Lower lobe of right lung (tissue), 2 donors: ENCODE results near the gene CERT1. TPM values are rescaled to one million over a fixed set of nuclear protein-coding genes. Genes with fewer than 3 reads are reported as not detected.

Source experiments
- ATAC-seq, 2 donors: fragments of 200-7000 bp; cut with Tn5 transposase; one replicate each; pipeline ENCODE4 v1.9.1; 2020 to 2022; ENCODE audit warnings: mild to moderate bottlenecking in 2 of 2, moderate library complexity in 2 of 2
- DNase-seq: peaks from one replicate; pipeline ENCODE4 v3.0.0-alpha.2; 2020
- H3K27ac ChIP-seq: fragments of 200-600 bp; one replicate; pipeline ENCODE4 v1.8.0; 2022
- H3K27me3 ChIP-seq: fragments of 200-600 bp; one replicate; pipeline ENCODE4 v1.8.0; 2022; ENCODE audit warnings: low read depth
- H3K36me3 ChIP-seq: fragments of 200-600 bp; one replicate; pipeline ENCODE4 v1.8.0; 2022; ENCODE audit warnings: mild to moderate bottlenecking
- H3K4me1 ChIP-seq: fragments of 200-600 bp; one replicate; pipeline ENCODE4 v1.8.0; 2022
- H3K4me3 ChIP-seq: fragments of 200-600 bp; one replicate; pipeline ENCODE4 v1.8.0; 2022; ENCODE audit warnings: mild to moderate bottlenecking
- H3K9me3 ChIP-seq: fragments of 200-600 bp; one replicate; pipeline ENCODE4 v1.8.0; 2022
- CTCF ChIP-seq: fragments of 200-600 bp; IDR thresholded peaks from one replicate; pipeline ENCODE4 v1.8.0; 2022; ENCODE audit warnings: antibody characterized with exemption, mild to moderate bottlenecking
- intact Hi-C: fragments of 100-400 bp; cut with DNase I; formaldehyde crosslinking; loops from one replicate; pipeline ENCODE4 v1.11.0; 2022
- total RNA-seq: library from RNA; stranded (reverse); fragmentation: NEBNext Ultra II Directional; extraction: Animal tissue kit (Norgen Biotek cat#: 25700); gene quantifications from one replicate; pipeline ENCODE4 v1.2.1, GENCODE V29; 2021
- donor health status: DM: no; HTN: yes; CAD: no; lungs with severe emphysema.

CERT1 gene
- total RNA-seq, 1 donor from 2014 or later = 70.9 TPM

DNA sequence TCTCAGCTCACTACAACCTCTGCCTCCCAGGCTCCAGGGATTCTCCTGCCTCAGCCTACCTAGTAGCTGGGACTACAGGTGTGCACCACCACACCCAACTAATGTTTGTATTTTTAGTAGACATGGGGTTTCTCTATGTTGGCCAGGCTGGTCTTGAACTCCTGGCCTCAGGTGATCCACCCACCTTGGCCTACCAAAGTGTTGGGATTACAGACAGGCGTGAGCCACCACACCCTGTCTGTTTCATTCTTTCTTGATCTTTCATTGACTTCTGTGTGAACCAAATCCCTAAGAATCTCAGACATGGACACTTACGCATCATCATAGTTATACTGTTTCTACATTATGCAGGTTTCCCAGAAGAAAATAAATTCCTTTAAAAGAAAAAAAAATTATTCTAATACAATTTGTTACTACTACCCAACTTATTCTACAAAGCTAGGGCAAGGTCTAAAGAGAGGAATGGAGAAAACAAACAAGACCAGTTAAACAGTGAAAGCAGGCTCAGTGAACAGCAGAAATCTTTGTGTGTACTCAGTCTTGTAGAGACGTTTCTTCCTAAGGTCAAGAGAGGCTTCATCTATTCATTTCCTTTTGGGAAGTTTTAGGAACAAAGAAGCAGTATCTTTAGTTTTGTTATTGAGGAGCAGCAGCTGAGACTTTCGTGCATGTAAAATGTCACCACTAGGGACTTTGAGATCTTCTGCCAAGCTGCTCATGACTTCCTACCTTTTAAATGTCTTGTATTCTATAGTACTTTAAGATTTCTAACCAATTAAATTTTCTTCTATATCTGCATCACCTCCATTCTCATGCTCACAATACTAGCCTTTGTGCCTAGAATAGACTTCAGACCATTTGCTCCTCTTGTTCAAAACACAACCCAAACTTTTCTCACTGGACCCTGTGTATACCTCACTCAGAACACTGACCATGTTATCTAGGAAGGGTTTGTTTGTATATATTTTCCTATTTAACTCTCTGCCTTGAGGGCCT is 180.0 kb downstream of the CERT1 start:
- Histone ChIP-seq H3K36me3 (no peaks in the 10 kb centered on the region), H3K27ac (no peak overlapping the region), H3K27me3 (no peaks in the 10 kb centered on the region), H3K4me3 (no peak overlapping the region), H3K9me3 (no peaks in the 10 kb centered on the region), H3K4me1 (peaks cover 7% of the 10 kb centered on the region)
- intact Hi-C loops = no loop called here
- DNase-seq = no peak
- no peak for TF ChIP-seq CTCF
- no peak for ATAC-seq

DNA sequence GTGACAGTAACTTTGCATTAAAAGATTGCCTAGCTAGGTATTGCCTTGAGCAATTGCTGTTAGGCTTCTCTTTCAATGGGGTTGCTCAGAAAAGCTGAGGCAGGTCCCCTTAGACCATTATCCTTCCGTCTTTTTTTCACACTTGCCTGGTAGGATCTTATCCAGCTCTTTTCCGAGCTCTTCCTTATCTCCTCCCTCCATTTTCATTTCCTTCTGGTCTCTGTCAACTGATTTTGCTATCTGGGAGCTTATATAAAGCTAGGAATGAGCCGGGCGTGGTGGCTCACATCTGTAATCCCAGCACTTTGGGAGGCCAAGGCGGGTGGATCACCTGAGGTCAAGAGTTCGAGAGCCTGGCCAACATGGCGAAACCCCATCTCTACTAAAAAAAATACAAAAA is 181.0 kb downstream of the CERT1 start:
- Histone ChIP-seq H3K27me3 (no peaks in the 10 kb centered on the region), H3K36me3 (no peaks in the 10 kb centered on the region), H3K9me3 (no peaks in the 10 kb centered on the region), H3K4me1 (no peaks in the 10 kb centered on the region), H3K27ac (no peak overlapping the region), H3K4me3 (no peak overlapping the region)
- no peak for TF ChIP-seq CTCF
- DNase-seq (no peak), ATAC-seq (no peak)
- intact Hi-C loops = no loop called here

Other genes starting within 250 kb of the CERT1 start
- 83.1 TPM for gene HMGCR, start 174.4 kb downstream of the CERT1 start, total RNA-seq
- 39.6 TPM for gene POLK, start 262 bp upstream of the CERT1 start, total RNA-seq
- 4.3 TPM for gene ANKDD1B, start 99.8 kb upstream of the CERT1 start, total RNA-seq
- gene POC5, start 205.8 kb upstream of the CERT1 start, total RNA-seq = 10.7 TPM